HL-60/S4 (cell line): ENCODE measurements around the gene GLIPR1L2.
"Not testable (repeated sequence)": the region's sequence is repeated elsewhere in the genome, so short reads cannot be mapped to it uniquely, and the experiment has no call there.

Experiments
- in situ Hi-C: fragments of 300-500 bp; cut with MboI; formaldehyde crosslinking; loops from 2 replicates; pipeline ENCODE4 v1.14.3; 2022; ENCODE audit warnings: low sequenced_read_pairs

GLIPR1L2 gene

DNA sequence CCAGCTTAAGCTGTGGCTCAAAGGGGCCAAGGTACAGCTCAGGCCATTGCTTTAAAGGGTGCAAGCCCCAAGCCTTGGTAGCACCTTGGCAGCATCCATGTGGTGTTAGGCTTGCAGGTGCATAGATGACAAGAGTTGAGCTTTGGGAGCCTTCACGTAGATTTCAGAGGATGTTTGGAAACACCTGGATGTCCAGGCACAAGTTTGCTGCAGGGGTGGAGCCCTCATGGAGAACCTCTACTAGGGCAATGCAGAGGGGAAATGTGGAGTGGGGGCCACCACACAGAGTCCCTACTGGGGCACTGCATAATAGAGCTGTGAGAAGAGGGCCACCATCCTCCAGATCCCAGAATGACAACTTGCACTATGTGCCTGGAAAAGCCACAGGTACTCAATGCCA, 37.9 kb downstream of the GLIPR1L2 start:
- in situ Hi-C loops: no loop called here

DNA sequence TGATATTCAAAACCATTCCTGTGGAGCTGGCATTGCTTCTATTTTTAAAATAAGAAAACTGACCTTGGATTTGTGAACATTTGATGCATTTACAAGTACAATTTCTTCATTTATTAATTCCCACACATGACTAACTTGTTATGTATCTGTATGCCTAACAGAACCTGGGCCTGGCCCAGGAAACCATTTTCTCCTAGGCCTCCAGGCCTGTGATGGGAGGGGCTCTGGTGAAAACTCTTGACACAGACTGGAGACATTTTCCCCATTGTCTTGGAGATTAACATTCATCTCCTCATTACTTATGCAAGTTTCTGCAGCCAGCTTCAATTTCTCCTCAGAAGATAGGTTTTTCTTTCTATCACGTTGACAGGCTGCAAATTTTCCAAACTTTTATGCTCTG, 42.0 kb downstream of the GLIPR1L2 start:
- in situ Hi-C loops: no loop called here

DNA sequence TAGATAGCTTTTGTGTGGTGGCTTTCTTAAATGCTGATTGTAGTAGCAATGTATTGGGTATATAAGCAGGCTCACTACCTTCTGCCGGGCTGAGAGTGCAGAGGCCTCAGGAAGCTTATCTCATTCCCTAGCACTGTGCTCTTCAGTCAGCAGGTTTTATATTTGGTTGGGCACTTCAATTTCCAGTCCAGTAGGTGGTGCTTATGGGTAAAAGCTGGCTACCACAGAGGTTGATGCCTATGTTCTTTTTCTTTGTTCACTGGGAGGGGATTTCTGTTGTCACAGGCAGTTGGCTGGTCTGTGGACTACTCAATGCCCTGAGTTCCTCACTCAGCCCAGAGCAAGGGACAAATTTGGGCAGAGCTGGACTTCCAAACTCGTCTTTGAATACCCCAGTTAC, 46.7 kb downstream of the GLIPR1L2 start:
- in situ Hi-C loops: no loop called here

DNA sequence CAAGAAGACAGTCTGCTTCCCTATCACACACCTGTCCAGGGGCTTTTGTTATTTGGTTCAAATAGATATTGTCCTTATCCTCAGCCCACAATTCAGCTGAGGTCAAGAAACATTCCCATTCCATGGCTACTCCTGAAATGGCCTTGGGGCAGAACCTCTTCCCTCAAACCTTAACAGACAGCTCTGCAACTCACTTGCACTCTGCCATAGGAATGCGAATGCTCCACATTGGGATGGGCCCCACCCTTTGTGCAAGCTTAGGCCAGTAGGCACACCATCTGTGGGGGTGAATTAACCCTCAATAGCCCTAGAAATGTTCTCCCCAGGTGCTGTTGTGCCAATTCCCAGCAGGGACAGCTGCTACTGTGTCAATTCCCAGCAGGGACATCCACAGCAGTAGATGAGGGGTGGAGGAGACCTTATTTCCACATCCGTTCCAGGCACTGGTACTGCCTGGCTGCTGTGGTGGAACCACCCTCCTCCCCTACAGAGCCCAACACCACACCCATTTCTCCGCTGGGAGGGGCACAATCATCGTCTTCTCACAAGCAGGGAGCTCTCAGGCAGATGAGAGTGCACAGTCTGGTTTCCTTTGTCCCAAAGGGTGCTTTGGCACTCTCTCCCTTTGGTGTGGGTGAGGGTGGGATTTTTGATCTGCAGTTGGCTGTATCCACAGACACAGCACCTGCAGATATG, 47.3 kb downstream of the GLIPR1L2 start:
- in situ Hi-C loops: no loop called here

DNA sequence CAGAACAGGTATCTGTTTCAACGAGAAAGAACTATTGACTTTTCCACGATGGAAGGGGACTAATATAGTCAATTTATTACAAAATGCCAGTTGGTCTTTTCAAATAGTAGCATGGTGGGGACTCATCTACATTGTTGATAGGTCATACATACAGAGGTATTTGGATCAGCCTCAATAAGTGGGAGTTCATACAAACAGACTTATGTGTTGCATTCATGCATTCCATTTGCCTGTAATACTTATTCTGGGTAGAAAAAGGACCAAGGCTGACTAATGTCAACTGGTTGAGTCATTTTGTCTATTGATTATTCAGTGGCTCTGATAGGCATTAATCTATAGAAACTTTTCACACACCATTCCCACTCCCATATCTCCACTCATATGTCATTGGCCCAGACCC, 48.2 kb downstream of the GLIPR1L2 start:
- in situ Hi-C loops: no loop called here

DNA sequence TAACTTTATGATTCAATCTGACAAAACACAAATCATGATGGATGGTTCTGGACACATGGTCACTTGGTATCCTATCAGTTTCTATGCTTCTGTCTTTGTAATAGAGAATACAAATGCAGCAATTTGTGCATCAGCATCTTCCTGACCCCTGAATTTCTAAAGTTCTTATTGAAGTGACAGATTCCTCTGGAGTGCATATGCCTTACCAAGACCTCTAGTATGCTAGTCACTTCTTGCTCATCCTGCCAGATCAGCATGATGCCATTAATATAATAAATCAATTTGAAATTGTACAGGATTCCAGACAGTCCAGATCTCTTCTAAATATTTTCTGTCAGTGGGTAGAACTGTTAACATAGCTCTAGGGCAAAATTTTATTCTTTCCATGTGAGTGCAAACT, 49.0 kb downstream of the GLIPR1L2 start:
- in situ Hi-C loops: no loop called here

DNA sequence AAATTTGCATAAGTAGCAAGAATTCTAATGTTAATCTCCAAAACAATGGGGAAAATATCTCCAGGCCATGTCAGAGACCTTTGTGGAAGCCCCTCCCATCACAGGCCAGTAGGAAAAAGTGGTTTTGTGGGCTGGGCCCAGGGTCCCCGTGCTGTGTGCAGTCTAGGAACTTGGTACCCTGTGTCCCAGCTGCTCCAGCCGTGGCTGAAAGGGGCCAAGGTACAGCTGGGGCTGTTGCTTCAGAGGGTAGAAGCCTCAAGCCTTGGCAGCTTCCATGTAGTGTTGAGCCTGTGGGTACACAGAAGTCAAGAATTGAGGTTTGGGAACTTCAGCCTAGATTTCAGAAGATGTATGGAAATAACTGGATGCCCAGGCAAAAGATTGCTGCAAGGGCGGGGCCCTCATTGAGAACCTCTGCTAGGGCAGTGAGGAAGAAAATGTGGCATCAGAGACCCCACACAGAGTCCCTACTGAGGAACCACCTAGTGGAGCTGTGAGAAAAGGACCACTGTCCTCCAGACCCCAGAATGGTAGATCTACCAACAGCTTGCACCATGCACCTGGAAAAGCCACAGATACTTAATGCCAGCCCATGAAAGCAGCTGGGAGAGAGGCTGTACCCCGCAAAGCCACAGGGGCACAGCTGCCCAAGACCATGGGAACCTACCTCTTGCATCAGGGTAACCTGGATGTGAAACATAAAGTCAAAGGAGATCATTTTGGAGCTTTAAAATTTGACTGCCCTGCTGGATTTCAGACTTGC, 51.0 kb downstream of the GLIPR1L2 start:
- in situ Hi-C loops: not testable (repeated sequence)

DNA sequence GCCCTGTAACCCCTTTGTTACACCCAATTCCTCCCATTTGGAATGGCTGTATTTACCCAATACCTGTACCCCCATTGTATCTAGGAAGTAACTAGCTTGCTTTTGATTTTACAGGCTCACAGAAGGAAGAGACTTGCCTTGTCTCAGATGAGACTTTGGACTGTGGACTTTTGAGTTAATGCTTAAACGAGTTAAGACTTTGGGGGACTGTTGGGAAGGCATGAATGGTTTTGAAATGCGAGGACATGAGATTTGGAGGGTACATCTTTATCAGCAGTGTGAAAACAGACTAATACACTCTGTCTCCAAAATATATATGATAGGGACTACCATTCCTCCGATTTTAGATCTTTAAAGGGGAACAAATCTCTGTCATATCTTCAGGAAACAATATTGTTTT, 51.6 kb downstream of the GLIPR1L2 start:
- in situ Hi-C loops: not testable (repeated sequence)

DNA sequence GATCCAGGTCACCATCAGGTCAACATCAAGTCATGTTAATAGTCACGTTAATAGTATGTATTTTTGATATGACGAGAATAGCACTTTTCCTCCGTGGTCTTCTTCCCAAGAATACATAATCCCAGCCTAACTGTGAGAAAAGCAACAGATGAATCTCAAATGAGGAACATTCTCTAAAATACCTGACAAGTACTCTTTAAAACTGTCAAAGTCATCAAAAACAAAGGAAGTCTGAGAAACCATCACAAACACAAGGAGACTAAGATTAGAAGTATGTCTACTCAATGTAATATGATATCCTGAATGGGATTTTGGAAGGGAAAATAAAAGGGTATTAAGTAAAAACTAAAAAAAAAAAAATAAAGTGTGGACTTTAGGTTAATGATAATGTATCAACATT, 52.8 kb downstream of the GLIPR1L2 start:
- in situ Hi-C loops: no loop called here

DNA sequence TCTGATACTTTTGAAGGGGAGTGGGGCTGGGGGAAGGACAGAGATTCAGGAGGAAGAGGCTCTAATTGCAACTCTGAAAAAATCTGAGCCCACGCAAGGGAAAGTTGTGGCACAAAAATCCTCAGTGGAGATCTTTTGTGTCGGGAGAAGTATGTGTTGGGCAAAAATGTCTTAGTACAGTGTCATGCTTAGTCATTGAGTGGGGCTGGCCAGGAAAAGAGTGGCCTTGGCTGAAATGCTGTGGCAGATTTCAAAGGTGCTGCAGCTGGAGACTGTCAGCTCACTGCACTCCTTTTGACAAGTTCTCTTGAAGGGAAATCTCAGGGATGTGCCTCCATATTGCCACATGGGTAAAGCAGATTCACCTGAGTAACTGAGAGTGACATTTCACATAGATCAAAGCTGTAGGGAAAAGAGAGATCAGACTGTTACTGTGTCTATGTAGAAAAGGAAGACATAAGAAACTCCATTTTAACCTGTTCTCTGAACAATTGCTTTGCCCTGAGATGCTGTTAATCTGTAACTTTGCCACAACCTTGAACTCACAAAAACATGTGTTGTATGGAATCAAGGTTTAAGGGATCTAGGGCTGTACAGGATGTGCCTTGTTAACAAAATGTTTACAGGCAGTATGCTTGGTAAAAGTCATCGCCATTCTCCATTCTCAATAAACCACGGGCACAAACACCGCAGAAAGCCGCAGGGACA, 53.7 kb downstream of the GLIPR1L2 start:
- in situ Hi-C loops: no loop called here

DNA sequence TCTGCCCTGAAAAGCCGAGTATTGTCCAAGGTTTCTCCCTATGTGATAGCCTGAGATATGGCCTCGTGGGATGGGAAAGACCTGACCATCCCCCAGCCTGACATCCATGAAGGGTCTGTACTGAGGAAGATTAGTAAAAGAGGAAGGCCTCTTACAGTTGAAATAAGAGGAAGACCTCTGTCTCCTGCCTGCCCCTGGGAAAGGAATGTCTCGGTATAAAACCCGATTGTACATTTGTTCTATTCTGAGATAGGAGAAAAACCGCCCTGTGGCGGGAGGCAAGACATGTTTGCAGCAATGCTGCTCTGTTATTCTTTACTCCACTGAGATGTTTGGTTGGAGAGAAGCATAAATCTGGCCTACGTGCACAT, 54.2 kb downstream of the GLIPR1L2 start:
- in situ Hi-C loops: not testable (repeated sequence)

DNA sequence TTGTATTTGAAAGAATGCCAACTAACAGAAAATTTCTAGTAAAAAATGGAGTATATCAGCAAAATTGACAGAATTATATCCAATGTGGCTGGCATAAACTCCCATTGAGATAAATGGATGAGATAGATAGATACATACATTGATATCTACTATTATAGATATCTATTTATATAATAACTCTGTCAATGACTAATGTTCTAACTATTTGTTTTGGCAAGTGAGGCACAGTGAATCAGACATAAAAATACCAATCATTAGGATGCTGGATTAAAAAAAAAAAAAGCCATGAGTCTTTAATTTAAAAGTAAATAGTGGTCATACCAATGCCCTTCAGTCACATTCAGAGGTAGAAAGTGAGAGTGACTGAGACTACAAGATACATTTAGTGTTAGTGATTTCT, 56.0 kb downstream of the GLIPR1L2 start:
- in situ Hi-C loops: no loop called here

DNA sequence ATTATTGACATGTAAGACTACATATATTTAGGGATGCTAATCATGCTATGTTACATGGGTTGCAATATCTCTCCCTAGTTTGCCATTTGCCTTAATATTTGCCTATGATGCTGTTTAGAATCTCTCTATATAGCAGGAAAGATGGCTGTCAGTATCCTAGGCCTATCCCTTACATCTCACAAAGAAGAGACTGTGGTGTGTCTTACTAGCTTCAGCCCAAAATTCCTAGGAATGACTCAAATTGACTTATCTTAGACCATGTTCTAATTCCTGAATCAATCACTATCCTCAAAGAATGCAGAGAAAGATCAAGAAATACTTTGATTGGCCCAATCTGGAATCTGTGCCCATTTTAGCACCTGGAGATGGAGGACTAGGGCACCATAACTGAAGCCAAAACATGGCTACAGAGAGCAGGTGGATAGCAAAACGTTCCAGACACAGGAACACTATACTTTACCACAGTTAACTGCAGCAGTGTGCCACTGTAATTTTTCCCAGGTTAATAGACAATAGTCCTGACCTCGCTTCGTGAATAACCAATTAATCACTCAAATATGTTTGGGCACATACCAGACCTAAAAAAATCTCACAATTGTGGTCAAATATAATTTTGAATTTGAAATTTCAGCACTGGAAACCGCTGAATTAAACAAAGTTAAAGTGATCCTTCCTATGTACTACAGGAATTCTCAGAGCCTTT, 57.0 kb downstream of the GLIPR1L2 start:
- in situ Hi-C loops: no loop called here

DNA sequence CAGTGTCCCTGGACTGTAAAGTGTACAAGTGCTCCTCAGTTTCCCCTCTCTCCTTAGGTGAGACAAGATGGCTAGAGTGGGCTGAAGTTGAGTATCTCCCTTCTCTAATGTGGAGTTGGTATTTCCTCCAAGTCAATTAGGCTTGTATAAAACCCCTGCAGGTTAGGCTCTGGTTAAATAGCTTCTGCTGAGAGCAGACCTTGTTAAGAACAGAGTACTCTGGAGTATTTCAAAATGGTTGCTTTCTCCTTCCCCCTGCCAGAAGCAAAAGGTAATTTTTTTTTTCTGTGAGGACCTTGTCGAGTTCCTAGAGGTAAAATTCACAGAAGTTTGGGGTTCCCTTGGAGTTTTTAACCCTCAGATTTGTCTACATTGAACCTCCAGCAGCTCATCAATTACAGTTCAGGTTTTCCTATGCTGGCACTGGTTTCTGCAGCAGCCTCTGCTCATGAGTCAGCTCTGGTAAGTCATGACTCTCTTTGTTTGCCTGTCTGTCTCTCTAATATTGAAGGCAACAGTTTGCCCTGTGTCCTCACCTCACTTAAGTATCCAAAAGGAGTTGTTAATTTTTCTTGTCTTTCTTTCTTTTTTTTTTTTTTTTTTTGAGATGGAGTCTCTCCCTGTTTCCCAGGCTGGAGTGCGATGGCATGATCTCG, 61.9 kb downstream of the GLIPR1L2 start:
- in situ Hi-C loops: no loop called here

DNA sequence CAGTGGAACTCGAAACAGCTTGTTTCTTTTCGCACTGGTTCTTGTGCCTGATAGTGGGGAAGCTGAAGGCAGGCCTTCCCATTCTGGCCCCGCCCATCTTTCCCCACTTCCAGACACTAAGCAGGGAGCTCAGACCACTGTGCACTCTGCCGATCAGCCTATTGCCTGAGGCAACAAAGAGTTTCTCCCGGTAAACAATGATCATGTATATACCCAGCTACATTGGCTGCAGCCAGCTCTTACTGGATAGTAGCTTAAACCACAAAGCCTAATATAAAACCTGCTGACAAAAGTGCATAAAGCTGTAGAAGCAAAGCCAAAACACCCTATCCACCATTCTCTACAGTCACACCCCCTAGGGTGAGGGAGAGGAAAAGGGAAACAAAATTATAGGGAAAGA, 65.0 kb downstream of the GLIPR1L2 start:
- in situ Hi-C loops: no loop called here

DNA sequence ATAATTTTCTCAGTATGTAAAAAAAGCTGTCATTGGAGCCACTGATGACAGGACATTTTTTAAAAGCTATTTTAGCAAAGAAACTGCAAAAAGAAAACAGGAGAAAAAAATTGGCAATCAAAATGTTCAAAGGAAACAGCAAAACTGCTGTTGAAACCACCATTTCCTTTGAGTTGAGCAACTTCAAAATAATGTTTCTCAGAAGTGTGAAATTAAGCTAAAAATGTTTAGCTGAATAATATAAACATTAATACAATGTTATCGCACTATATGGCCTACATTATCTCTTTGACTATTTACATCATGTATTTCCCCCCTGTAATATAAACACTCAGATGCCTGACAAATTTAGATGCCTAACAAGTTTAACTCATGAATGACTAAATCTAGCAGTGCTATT, 66.3 kb downstream of the GLIPR1L2 start:
- in situ Hi-C loops: no loop called here

DNA sequence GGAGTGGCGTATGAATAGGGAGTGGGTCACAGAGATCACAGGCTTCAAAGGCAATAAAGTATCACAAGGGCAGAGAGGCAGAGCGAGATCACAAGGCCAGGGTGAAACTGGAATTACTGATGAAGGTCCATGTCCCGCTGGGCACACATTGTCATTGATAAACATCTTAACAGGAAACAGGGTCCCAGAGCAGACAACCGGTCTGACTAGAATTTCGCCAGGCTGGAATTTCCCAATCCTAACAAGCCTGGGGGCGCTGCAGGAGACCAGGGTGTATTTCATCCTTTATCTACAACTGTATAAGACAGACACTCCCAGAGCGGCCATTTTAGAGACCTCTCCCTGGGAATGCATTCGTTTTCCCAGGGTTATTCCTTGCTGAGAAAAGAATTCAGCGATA, 67.0 kb downstream of the GLIPR1L2 start:
- in situ Hi-C loops: not testable (repeated sequence)

DNA sequence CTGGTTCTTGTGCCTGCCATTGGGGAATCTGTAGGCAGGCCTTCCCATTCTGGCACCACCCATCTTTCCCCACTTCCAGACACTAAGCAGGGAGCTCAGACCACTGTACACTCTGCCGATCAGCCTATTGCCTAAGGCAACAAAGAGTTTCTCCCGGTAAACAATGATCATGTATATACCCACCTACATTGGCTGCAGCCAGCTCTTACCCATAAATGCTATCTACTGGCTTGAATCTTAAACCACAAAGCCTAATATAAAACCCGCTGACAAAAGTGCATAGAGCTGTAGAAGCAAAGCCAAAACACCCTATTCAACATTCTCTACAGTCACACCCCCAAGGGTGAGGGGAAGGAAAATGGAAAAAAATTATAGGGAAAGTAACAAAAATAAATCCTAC, 68.9 kb downstream of the GLIPR1L2 start:
- in situ Hi-C loops: no loop called here

DNA sequence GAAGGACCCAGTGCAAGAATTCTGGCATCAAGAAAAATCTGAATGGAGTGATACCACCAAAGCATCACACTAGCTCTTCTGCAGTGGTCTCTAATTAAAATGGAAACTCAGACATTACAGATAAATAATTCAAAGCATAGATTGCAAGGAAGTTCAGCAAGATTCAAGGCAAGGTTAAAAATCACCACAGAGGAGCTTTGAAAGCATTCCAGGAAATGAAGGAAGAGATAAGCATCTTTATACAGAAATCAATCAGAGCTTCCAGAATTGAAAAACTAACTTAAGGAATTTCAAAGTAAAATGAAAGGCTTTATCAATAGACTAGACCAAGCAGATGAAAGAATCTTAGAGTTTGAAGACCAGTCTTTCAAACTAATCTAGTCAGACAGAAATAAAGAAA, 69.3 kb downstream of the GLIPR1L2 start:
- in situ Hi-C loops: no loop called here

DNA sequence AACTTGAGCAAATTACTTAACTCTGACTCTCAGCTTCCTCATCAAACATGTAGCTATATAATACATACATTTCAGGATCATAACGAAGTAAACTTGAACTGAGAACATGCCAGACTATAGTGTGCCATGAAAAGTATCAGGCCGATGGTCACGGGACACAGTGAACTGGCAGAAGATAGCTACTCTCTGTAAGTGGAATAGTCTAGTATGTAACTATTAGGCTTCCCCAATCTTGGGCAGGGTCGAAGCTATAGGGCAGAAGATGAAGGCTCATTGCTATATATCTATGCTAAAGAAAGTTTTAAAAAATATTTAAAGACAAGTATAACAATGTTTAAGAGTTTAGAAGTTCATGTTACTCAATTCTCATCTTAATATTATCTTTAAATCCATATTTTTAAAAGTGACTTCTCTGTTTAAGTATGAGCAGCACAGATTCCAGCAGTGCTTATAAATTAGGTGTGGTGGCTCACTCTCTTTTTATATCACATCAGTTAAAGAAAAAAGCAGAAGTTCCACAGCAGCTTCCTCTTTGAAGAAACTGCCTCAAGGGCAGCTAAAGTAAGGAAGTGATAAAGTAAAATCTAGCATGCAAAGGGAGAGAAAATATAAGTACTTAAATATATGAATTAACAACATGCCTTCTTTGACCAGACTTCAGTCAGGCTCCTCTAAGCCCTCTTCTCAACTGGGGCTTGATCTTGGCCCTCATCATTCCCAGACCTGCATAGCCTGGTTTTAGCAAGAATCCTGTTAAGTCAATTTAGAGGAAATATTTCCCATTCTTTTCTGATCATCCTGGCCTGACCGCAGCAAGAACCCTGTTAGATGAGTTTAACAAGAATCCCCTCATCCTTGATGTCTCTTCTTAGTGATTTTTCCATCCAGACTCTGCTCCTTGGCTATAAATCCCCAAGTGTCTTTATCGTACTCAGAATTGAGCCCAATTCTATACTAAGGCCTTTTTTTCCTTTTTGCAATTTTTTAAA, 81.3 kb downstream of the GLIPR1L2 start:
- in situ Hi-C loops: no loop called here
